ENCODE data around the gene KRT71.

The KRT71 gene

GRCh38 chr12:52517888-52518287 is 35.1 kb downstream of the KRT71 start:
- Histone ChIP-seq H3K4me3 (ENCODE audit: low read depth in 1 of 2, low read length in 2 of 2) (no peak overlapping the region), H3K4me1 (ENCODE audit: control insufficient read depth in 1 of 2, insufficient read depth in 2 of 2, low read length in 2 of 2) (peaks cover 3 to 5% of the 10 kb centered on the region in 2 donors), H3K27me3 (ENCODE audit: control insufficient read depth in 1 of 2, insufficient read depth in 2 of 2, low read length in 2 of 2) (peaks cover 1 to 3% of the 10 kb centered on the region in 2 donors), H3K9me3 (ENCODE audit: control insufficient read depth in 1 of 2, low read length in 2 of 2) (no peaks in the 10 kb centered on the region), H3K9ac (ENCODE audit: low read depth in 1 of 2, low read length in 2 of 2) (no peak overlapping the region), H3K27ac (ENCODE audit: low read depth, low read length) (no peak overlapping the region), H3K36me3 (ENCODE audit: control insufficient read depth in 1 of 2, insufficient read depth in 2 of 2, low read length in 2 of 2) (no peaks in the 10 kb centered on the region)

- H3K27me3 ChIP-seq (ENCODE audit: control insufficient read depth in 1 of 2, insufficient read depth in 2 of 2, low read length in 2 of 2): peaks cover 0 to under 1% of the 10 kb centered on the region in 2 donors
- H3K4me1 ChIP-seq (ENCODE audit: control insufficient read depth in 1 of 2, insufficient read depth in 2 of 2, low read length in 2 of 2): peaks cover 3 to 5% of the 10 kb centered on the region in 2 donors
- no peak overlapping the region for H3K27ac ChIP-seq (ENCODE audit: low read depth, low read length)
- H3K36me3 ChIP-seq (ENCODE audit: control insufficient read depth in 1 of 2, insufficient read depth in 2 of 2, low read length in 2 of 2): no peaks in the 10 kb centered on the region
- H3K9ac ChIP-seq (ENCODE audit: low read depth in 1 of 2, low read length in 2 of 2): no peak overlapping the region
- H3K9me3 ChIP-seq (ENCODE audit: control insufficient read depth in 1 of 2, low read length in 2 of 2): no peaks in the 10 kb centered on the region
- no peak overlapping the region for H3K4me3 ChIP-seq (ENCODE audit: low read depth in 1 of 2, low read length in 2 of 2)
Measured at GRCh38 chr12:52517005-52517835, 35.7 kb downstream of the KRT71 start.

GRCh38 chr12:52515927-52516831 is 36.8 kb downstream of the KRT71 start:
- Histone ChIP-seq H3K4me1 (ENCODE audit: control insufficient read depth in 1 of 2, insufficient read depth in 2 of 2, low read length in 2 of 2) (peaks cover 0 to 3% of the 10 kb centered on the region in 2 donors), H3K27me3 (ENCODE audit: control insufficient read depth in 1 of 2, insufficient read depth in 2 of 2, low read length in 2 of 2) (no peaks in the 10 kb centered on the region), H3K9me3 (ENCODE audit: control insufficient read depth in 1 of 2, low read length in 2 of 2) (no peaks in the 10 kb centered on the region), H3K4me3 (ENCODE audit: low read depth in 1 of 2, low read length in 2 of 2) (no peak overlapping the region), H3K9ac (ENCODE audit: low read depth in 1 of 2, low read length in 2 of 2) (no peak overlapping the region), H3K36me3 (ENCODE audit: control insufficient read depth in 1 of 2, insufficient read depth in 2 of 2, low read length in 2 of 2) (no peaks in the 10 kb centered on the region), H3K27ac (ENCODE audit: low read depth, low read length) (no peak overlapping the region)

GRCh38 chr12:52515319-52515646 is 37.7 kb downstream of the KRT71 start:
- Histone ChIP-seq H3K9me3 (ENCODE audit: control insufficient read depth in 1 of 2, low read length in 2 of 2) (no peaks in the 10 kb centered on the region), H3K4me1 (ENCODE audit: control insufficient read depth in 1 of 2, insufficient read depth in 2 of 2, low read length in 2 of 2) (no peaks in the 10 kb centered on the region), H3K9ac (ENCODE audit: low read depth in 1 of 2, low read length in 2 of 2) (no peak overlapping the region), H3K36me3 (ENCODE audit: control insufficient read depth in 1 of 2, insufficient read depth in 2 of 2, low read length in 2 of 2) (no peaks in the 10 kb centered on the region), H3K27me3 (ENCODE audit: control insufficient read depth in 1 of 2, insufficient read depth in 2 of 2, low read length in 2 of 2) (no peaks in the 10 kb centered on the region), H3K4me3 (ENCODE audit: low read depth in 1 of 2, low read length in 2 of 2) (no peak overlapping the region), H3K27ac (ENCODE audit: low read depth, low read length) (no peak overlapping the region)

GRCh38 chr12:52514471-52515318 is 38.2 kb downstream of the KRT71 start:
- H3K9me3 ChIP-seq (ENCODE audit: control insufficient read depth in 1 of 2, low read length in 2 of 2): no peaks in the 10 kb centered on the region
- no peaks in the 10 kb centered on the region for H3K36me3 ChIP-seq (ENCODE audit: control insufficient read depth in 1 of 2, insufficient read depth in 2 of 2, low read length in 2 of 2)
- H3K4me3 ChIP-seq (ENCODE audit: low read depth in 1 of 2, low read length in 2 of 2): no peak overlapping the region
- no peaks in the 10 kb centered on the region for H3K4me1 ChIP-seq (ENCODE audit: control insufficient read depth in 1 of 2, insufficient read depth in 2 of 2, low read length in 2 of 2)
- H3K27me3 ChIP-seq (ENCODE audit: control insufficient read depth in 1 of 2, insufficient read depth in 2 of 2, low read length in 2 of 2): no peaks in the 10 kb centered on the region
- no peak overlapping the region for H3K27ac ChIP-seq (ENCODE audit: low read depth, low read length)
- no peak overlapping the region for H3K9ac ChIP-seq (ENCODE audit: low read depth in 1 of 2, low read length in 2 of 2)

GRCh38 chr12:52513736-52514135 is 39.2 kb downstream of the KRT71 start:
- no peaks in the 10 kb centered on the region for H3K9me3 ChIP-seq (ENCODE audit: control insufficient read depth in 1 of 2, low read length in 2 of 2)
- no peak overlapping the region for H3K9ac ChIP-seq (ENCODE audit: low read depth in 1 of 2, low read length in 2 of 2)
- no peak overlapping the region for H3K27ac ChIP-seq (ENCODE audit: low read depth, low read length)
- H3K4me1 ChIP-seq (ENCODE audit: control insufficient read depth in 1 of 2, insufficient read depth in 2 of 2, low read length in 2 of 2): no peaks in the 10 kb centered on the region
- no peaks in the 10 kb centered on the region for H3K27me3 ChIP-seq (ENCODE audit: control insufficient read depth in 1 of 2, insufficient read depth in 2 of 2, low read length in 2 of 2)
- H3K36me3 ChIP-seq (ENCODE audit: control insufficient read depth in 1 of 2, insufficient read depth in 2 of 2, low read length in 2 of 2): no peaks in the 10 kb centered on the region
- no peak overlapping the region for H3K4me3 ChIP-seq (ENCODE audit: low read depth in 1 of 2, low read length in 2 of 2)

GRCh38 chr12:52508211-52508610 is 44.7 kb downstream of the KRT71 start:
- H3K27me3 ChIP-seq (ENCODE audit: control insufficient read depth in 1 of 2, insufficient read depth in 2 of 2, low read length in 2 of 2): peaks cover 0 to 5% of the 10 kb centered on the region in 2 donors
- no peaks in the 10 kb centered on the region for H3K36me3 ChIP-seq (ENCODE audit: control insufficient read depth in 1 of 2, insufficient read depth in 2 of 2, low read length in 2 of 2)
- no peak overlapping the region for H3K9ac ChIP-seq (ENCODE audit: low read depth in 1 of 2, low read length in 2 of 2)
- H3K9me3 ChIP-seq (ENCODE audit: control insufficient read depth in 1 of 2, low read length in 2 of 2): no peaks in the 10 kb centered on the region
- no peak overlapping the region for H3K27ac ChIP-seq (ENCODE audit: low read depth, low read length)
- no peak overlapping the region for H3K4me3 ChIP-seq (ENCODE audit: low read depth in 1 of 2, low read length in 2 of 2)
- H3K4me1 ChIP-seq (ENCODE audit: control insufficient read depth in 1 of 2, insufficient read depth in 2 of 2, low read length in 2 of 2): no peaks in the 10 kb centered on the region

GRCh38 chr12:52506858-52507715 is 45.9 kb downstream of the KRT71 start:
- H3K4me1 ChIP-seq (ENCODE audit: control insufficient read depth in 1 of 2, insufficient read depth in 2 of 2, low read length in 2 of 2): no peaks in the 10 kb centered on the region
- no peaks in the 10 kb centered on the region for H3K9me3 ChIP-seq (ENCODE audit: control insufficient read depth in 1 of 2, low read length in 2 of 2)
- H3K4me3 ChIP-seq (ENCODE audit: low read depth in 1 of 2, low read length in 2 of 2): no peak overlapping the region
- H3K27ac ChIP-seq (ENCODE audit: low read depth, low read length): no peak overlapping the region
- no peaks in the 10 kb centered on the region for H3K36me3 ChIP-seq (ENCODE audit: control insufficient read depth in 1 of 2, insufficient read depth in 2 of 2, low read length in 2 of 2)
- H3K9ac ChIP-seq (ENCODE audit: low read depth in 1 of 2, low read length in 2 of 2): no peak overlapping the region
- H3K27me3 ChIP-seq (ENCODE audit: control insufficient read depth in 1 of 2, insufficient read depth in 2 of 2, low read length in 2 of 2): peaks cover 0 to 5% of the 10 kb centered on the region in 2 donors

- H3K9me3 ChIP-seq (ENCODE audit: control insufficient read depth in 1 of 2, low read length in 2 of 2): no peaks in the 10 kb centered on the region
- H3K9ac ChIP-seq (ENCODE audit: low read depth in 1 of 2, low read length in 2 of 2): no peak overlapping the region
- no peak overlapping the region for H3K4me3 ChIP-seq (ENCODE audit: low read depth in 1 of 2, low read length in 2 of 2)
Measured at GRCh38 chr12:52502877-52503276, 50.1 kb downstream of the KRT71 start.

More at GRCh38 chr12:52502877-52503276, 50.1 kb downstream of the KRT71 start:
- Histone ChIP-seq H3K36me3 (ENCODE audit: control insufficient read depth in 1 of 2, insufficient read depth in 2 of 2, low read length in 2 of 2) (no peaks in the 10 kb centered on the region), H3K4me1 (ENCODE audit: control insufficient read depth in 1 of 2, insufficient read depth in 2 of 2, low read length in 2 of 2) (no peaks in the 10 kb centered on the region), H3K27ac (ENCODE audit: low read depth, low read length) (no peak overlapping the region), H3K27me3 (ENCODE audit: control insufficient read depth in 1 of 2, insufficient read depth in 2 of 2, low read length in 2 of 2) (no peaks in the 10 kb centered on the region)

Measured in duodenal mucosa (tissue), 2 donors.